Measurements from ENCODE around the gene PRRX2.

DNA sequence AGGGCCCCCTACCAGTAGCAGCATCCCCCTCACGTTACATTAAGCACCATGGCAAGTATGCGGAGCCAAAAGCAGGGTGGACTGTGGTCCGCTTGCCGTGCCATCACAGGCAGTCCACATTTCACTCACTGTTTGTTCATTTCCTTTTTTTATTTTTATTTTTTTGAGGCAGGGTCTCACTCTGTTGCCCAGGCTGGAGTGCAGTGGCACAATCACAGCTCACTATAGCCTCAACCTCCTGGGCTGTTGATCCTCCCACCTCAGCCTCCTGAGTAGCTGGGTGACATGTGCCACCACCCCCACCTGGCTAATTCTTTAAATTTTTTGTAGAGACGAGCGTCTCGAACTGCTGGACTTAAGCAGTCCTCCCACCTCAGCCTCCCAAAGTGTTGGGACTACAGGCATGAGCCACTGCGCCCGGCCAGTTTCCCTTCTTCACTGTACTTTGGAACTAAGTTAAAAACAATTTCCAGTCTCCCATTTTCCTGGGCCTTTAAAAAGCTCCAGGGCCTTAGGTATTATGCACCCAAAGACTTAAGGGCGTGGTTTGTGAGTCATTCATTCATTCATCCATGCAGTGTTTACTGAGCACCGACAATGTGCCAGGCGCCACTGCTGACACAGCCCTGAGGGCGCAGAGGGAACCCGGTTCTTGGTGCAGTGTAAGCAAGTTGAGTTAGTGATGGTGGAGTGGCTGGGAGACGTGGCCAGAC, 19.9 kb downstream of the PRRX2 start:
- TF ChIP-seq, protein P1, sequence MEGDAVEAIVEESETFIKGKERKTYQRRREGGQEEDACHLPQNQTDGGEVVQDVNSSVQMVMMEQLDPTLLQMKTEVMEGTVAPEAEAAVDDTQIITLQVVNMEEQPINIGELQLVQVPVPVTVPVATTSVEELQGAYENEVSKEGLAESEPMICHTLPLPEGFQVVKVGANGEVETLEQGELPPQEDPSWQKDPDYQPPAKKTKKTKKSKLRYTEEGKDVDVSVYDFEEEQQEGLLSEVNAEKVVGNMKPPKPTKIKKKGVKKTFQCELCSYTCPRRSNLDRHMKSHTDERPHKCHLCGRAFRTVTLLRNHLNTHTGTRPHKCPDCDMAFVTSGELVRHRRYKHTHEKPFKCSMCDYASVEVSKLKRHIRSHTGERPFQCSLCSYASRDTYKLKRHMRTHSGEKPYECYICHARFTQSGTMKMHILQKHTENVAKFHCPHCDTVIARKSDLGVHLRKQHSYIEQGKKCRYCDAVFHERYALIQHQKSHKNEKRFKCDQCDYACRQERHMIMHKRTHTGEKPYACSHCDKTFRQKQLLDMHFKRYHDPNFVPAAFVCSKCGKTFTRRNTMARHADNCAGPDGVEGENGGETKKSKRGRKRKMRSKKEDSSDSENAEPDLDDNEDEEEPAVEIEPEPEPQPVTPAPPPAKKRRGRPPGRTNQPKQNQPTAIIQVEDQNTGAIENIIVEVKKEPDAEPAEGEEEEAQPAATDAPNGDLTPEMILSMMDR (conservative IDR thresholded peaks at IDR 0.05), result no peak
- TF ChIP-seq ZFX (IDR thresholded peaks at IDR 0.05), result no peak
